CD4-positive, alpha-beta T cell treated with Interleukin-1 beta for 1 hour (primary cell): ENCODE measurements around the gene VPS37C.

Experiments
- DNase-seq, 2 donors: peaks; one replicate each; pipeline ENCODE4 v3.0.0-alpha.2; 2020 to 2022

Gene VPS37C

GRCh38 chr11:61152816-61153592 lies 8.2 kb downstream of the VPS37C start:
- no peak for DNase-seq

- DNase-seq, result no peak
Observed at GRCh38 chr11:61151545-61152252, 9.5 kb downstream of the VPS37C start.

- no peak for DNase-seq
Observed at GRCh38 chr11:61150706-61151544, 10.3 kb downstream of the VPS37C start.

- DNase-seq, result no peak
Observed at GRCh38 chr11:61149624-61150615, 11.3 kb downstream of the VPS37C start.

DNA sequence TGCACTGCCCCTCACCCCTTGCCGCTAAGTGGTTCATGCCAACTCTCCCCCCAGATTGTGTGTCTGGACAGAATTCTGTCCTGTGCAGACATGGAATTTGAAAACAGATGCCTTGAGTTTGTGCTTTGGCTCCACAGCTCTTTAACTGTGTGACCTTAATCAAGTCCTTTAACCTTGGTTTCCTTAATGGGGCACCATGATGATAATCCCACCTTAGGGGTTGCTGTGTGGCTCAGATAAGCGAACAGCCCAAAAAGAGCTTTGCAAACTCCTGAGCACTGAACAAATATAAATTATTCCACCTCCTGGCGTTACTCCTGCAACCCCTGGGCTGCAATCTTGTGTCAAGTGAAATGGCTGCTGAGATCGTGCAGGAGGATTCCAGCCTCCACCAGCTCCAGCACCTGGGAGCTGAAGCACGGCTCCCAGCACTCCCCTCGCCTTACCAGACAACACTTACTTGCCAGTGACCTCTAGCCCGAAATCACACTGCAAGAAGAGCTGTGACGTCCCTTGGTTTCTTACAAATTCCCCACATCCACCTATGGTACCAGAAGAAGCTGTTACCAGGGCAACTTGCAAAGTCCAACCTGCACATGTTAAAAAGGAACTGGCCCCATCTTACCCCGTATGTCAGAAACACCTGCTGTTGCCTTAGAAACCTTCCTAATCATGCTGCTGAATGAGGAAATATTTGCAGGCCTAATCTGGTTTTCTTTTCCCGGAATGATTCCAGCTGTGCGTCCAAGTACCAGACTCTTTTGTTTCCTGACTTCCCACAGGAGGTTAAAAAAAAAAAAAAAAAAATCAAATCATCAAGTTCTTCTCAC lies 13.2 kb downstream of the VPS37C start:
- no peak for DNase-seq

DNA sequence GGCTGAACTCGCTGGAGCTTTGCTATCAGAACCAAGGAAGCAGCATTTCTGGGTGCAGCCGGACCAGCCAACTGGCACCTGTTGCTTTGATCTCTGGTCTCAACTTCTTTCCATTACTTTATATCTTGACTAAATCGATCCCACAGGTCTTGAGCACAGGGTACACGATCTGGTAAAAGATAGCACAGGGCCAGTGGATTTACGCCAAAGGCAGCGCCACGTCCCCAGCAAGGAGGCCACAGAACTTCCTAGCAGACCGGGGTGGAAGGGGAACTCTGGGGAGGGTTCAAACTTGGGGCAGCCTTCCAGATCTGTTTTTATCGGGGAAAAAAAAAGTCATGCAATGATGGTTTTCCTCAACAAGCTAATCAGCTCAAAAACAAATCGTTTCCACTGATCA lies 14.0 kb downstream of the VPS37C start:
- DNase-seq, result no peak

DNA sequence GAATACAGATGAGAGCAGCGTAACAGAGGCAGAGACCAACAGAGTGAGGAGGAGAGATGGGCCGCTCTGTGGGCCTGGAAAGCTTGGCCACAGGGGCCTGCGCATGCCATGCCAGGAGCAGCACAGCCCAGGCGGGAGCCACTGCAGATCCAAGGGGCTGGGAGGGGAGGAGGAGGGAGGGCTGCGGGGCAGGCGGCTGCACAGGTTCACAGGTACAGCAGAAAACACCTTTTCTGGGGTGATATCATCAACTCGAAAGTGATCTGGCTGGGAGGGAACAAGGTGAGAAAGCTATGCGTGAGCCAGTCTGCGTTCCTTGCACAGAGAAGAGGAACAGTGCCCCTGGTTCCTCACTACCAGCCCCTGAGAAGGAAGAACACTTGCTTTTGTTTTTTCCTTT lies 14.8 kb downstream of the VPS37C start:
- DNase-seq, result no peak

GRCh38 chr11:61145228-61146005 lies 15.8 kb downstream of the VPS37C start:
- DNase-seq, result no peak

- DNase-seq, result no peak
Observed at GRCh38 chr11:61144511-61145179, 16.6 kb downstream of the VPS37C start.

DNA sequence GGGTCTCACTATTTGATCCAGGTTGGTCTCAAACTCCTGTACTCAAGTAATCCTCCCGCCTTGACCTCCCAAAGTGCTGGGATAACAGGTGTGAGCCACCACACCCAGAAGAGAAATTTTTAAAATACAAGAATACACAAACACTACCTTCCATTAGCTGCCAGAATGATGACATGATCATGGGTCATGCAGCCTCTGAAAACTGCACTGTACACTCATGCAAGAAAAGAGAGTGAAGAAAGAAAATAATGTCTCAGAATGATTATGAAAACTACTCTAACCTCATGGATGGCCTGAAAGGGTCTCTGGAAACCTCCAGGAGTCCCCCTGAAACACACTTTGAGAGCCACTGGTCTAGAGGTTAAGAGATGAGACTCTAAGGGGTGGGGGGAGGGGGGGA lies 18.8 kb downstream of the VPS37C start:
- DNase-seq, result no peak

DNA sequence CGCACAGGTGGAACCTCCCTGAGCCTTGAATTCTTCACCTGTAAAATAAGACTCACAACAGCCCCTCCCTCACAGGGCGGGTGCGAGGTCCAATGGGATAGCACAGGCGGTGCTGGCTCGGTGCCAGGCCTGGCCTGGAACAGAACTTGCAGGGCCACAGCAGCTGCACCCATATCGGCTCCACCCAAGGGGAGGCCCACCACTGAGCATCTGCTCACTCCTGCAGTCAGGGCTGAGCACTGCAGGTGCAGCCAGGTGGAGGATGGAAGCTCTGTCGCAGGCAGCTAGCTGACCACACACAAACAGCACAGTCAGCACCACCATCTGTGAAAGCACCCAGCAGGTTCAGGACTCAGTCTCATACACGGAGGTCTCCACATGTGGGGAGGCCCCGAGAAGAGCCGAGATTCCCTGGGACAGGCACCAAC lies 19.6 kb downstream of the VPS37C start:
- no peak for DNase-seq

DNA sequence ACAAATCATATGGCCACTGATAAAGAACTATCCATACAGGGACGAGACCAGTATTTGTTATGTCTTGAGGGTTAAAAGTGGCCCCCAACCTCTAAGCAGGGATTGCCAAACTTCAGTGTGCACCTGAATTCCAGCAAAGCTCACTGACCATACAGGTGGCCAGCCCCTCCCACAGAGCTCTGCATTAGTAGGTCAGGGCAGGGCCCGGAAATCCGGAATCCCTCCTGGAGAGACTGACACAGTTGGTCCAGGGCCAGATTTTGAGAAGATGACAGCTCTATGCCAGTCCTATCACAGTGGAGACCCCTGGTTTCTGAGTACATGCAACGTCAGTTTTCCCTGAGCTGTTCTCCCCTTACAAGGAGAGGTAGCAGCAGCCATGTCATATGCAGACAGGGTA lies 20.8 kb downstream of the VPS37C start:
- DNase-seq, result no peak

- DNase-seq, result no peak
Observed at GRCh38 chr11:61139387-61139786, 21.8 kb downstream of the VPS37C start.

GRCh38 chr11:61138935-61139334 lies 22.3 kb downstream of the VPS37C start:
- DNase-seq, result no peak

- no peak for DNase-seq
Observed at GRCh38 chr11:61134801-61135257, 26.4 kb downstream of the VPS37C start.

GRCh38 chr11:61133956-61134662 lies 27.1 kb downstream of the VPS37C start:
- no peak for DNase-seq

DNA sequence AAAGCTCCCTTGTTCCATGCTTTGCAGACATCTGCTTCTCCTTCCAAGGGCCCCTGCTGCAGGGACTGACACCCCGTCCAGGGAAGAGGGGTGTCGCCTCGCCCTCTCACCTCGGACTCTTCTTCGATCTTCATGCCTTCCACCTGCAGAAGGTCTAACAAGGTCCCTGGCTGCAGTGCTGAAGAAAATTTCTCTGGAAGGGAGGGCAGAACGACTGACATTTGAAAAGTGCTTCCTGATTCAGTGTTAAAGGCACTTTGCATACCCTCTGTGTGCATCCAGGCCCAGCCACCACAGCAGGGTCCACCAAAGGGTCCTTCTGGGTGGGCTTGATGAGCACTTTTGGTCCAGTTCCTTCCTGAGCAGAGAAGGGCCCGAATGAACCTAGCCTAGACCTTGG lies 28.1 kb downstream of the VPS37C start:
- no peak for DNase-seq

- no peak for DNase-seq
Observed at GRCh38 chr11:61132646-61133045, 28.6 kb downstream of the VPS37C start.

GRCh38 chr11:61131998-61132555 lies 29.1 kb downstream of the VPS37C start:
- no peak for DNase-seq
